Lung (tissue), 12 donors: Measurements from ENCODE around the gene PDK2. TPM values are rescaled to one million over a fixed set of nuclear protein-coding genes. Genes with fewer than 3 reads are reported as not detected.
A peak's percentile ranks its signal among the peaks of the same experiment; 100 is the strongest.

Source experiments
- ATAC-seq: fragments of 200-7000 bp; cut with Tn5 transposase; one replicate; pipeline ENCODE4 v1.9.1; 2020; ENCODE audit warnings: moderate number of reproducible peaks; ENCODE audit not compliant: insufficient read depth, low FRiP score
- DNase-seq, 3 donors: peaks; one replicate each; pipeline ENCODE4 v3.0.0-alpha.2; 2013 to 2017
- H3K27ac ChIP-seq, 2 donors: one replicate each; pipeline ENCODE4 v1.5.1; 2013; ENCODE audit warnings: mild to moderate bottlenecking in 2 of 2, moderate library complexity in 2 of 2, control low read depth in 1 of 2, inconsistent platforms in 1 of 2, low read depth in 1 of 2, low read length in 1 of 2
- H3K27me3 ChIP-seq, 3 donors: one replicate each; pipeline ENCODE4 v1.5.1; 2013; ENCODE audit warnings: low read length in 2 of 3; ENCODE audit not compliant: control insufficient read depth in 3 of 3, insufficient read depth in 3 of 3
- H3K36me3 ChIP-seq, 4 donors: one replicate each; pipeline ENCODE4 v1.5.1; 2013; ENCODE audit warnings: low read length in 4 of 4, mild to moderate bottlenecking in 1 of 4, moderate library complexity in 1 of 4; ENCODE audit not compliant: control insufficient read depth in 4 of 4, insufficient read depth in 4 of 4
- H3K4me1 ChIP-seq, 5 donors: one replicate each; pipeline ENCODE4 v1.5.1; 2013; ENCODE audit warnings: low read length in 5 of 5, mild to moderate bottlenecking in 2 of 5, moderate library complexity in 1 of 5; ENCODE audit not compliant: control insufficient read depth in 5 of 5, insufficient read depth in 5 of 5
- H3K4me3 ChIP-seq: one replicate; pipeline ENCODE4 v1.5.1; 2013; ENCODE audit warnings: mild to moderate bottlenecking, control low read depth, moderate library complexity
- H3K9ac ChIP-seq, 2 donors: one replicate each; pipeline ENCODE4 v1.5.1; 2013; ENCODE audit warnings: low read length in 2 of 2, control low read depth in 1 of 2; ENCODE audit not compliant: insufficient read depth in 1 of 2
- H3K9me3 ChIP-seq, 4 donors: one replicate each; pipeline ENCODE4 v1.5.1; 2013; ENCODE audit warnings: low read length in 3 of 4, mild to moderate bottlenecking in 1 of 4, moderate library complexity in 1 of 4; ENCODE audit not compliant: control insufficient read depth in 4 of 4, insufficient read depth in 3 of 4
- WGBS, 2 donors: extraction: QIAGEN DNeasy Blood & Tissue Kit; methylation state at CpG; one replicate each; pipeline ENCODE4 v1.1.7; 2013; 5-methylcytosine and 5-hydroxymethylcytosine counted together
- polyA plus RNA-seq, 2 donors: library from polyadenylated mRNA; stranded (reverse); fragments of 200-250 nt; gene quantifications; one replicate each; pipeline ENCODE4 v1.2.1, GENCODE V29; 2013
- total RNA-seq, 2 donors: library from RNA; depleted of rRNA in 1 of 2; stranded (reverse); fragments of >200 nt in 1 of 2; gene quantifications; one replicate each; pipeline ENCODE4 v1.2.1, GENCODE V29; 2014 to 2021
- TF ChIP-seq, protein P1 (sequence below): IDR thresholded peaks from 2 replicates; pipeline ENCODE4 v1.5.1; 2012; ENCODE audit warnings: mild to moderate bottlenecking; ENCODE audit errors: control extremely low read depth, extremely low read depth
- donor health status: control.
- donor health status: control.
- donor health status: Bipolar disorder and iron deficiency.
- donor health status: healthy.
- donor health status: DM: yes; HTN: yes; CAD: no.

Gene PDK2
- total and polyA plus RNA-seq, 4 donors: 10.0 to 27.8 (median 19.4) TPM

DNA sequence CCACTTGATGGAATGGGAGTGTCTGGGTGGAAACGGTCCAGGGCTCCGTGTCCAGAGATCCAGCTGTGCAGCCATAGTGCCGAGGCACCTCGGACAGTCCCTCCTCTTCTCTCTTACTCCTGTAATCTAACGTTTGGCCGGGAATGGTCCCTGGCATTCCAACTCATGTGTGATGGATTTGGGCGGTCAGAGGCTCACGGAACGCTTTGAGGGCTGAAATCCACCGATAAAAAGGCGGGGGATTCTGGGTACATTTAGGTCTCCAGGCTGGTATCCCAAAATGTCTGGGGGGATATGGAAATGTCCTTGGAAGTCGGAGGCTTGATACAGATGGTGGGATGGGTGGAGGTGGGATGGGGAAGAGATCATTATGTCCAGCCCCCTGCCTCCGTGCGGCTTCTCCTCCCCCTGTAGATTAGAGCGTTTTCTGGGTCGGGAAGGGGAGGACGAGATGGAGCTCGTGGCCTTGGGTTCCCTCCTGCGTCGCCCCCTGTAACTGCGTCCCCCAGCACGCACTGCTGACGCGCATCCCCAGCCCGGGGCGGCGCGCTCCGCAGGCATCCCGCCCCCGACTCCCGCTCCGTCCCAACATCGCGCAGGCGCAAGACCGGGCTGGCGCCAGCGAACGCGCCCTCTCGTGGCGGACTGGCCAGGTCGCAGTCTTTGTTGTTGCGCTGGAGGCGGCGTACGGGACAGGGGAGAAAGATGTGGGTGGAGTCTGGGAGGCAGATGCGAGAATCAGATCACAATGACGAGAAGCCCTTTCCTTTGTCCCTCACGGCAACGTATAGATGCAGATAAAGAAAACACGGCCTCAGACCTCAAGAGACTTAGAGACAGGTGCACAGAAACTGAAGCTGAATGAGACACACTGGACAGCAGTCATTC is 66.1 kb downstream of the PDK2 start:
- DNase-seq: peak; percentile 96 to 98 (median 97)
- H3K36me3 ChIP-seq: no peaks in the 10 kb centered on the region

More for the DNA sequence above, 66.1 kb downstream of the PDK2 start:
- H3K9ac ChIP-seq: peak overlapping the region in 1 of 2 donors; percentile 61
- H3K9me3 ChIP-seq: no peaks in the 10 kb centered on the region
- ATAC-seq: peak; percentile 98
- H3K4me3 ChIP-seq: peak overlapping the region; percentile 56
- 1% methylated on average over 46 to 53 of the region's 53 CpGs for WGBS, 2 donors
- TF ChIP-seq, protein P1, sequence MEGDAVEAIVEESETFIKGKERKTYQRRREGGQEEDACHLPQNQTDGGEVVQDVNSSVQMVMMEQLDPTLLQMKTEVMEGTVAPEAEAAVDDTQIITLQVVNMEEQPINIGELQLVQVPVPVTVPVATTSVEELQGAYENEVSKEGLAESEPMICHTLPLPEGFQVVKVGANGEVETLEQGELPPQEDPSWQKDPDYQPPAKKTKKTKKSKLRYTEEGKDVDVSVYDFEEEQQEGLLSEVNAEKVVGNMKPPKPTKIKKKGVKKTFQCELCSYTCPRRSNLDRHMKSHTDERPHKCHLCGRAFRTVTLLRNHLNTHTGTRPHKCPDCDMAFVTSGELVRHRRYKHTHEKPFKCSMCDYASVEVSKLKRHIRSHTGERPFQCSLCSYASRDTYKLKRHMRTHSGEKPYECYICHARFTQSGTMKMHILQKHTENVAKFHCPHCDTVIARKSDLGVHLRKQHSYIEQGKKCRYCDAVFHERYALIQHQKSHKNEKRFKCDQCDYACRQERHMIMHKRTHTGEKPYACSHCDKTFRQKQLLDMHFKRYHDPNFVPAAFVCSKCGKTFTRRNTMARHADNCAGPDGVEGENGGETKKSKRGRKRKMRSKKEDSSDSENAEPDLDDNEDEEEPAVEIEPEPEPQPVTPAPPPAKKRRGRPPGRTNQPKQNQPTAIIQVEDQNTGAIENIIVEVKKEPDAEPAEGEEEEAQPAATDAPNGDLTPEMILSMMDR: peak; percentile 94
- H3K4me1 ChIP-seq: peaks cover 0 to 9% (median 0%) of the 10 kb centered on the region in 5 donors
- H3K27me3 ChIP-seq: no peaks in the 10 kb centered on the region
- H3K27ac ChIP-seq: peak overlapping the region; percentile 24 to 63

Other genes starting within 250 kb of the PDK2 start
- not detected for gene TAC4, start 247.3 kb upstream of the PDK2 start, total RNA-seq
- gene TAC4, start 247.3 kb upstream of the PDK2 start, polyA plus RNA-seq: not detected
- 1 to 10 TPM in 1 of 2 donors, under 1 TPM in 1; 0.51 to 2.2 TPM for gene DLX4, start 126.2 kb upstream of the PDK2 start, total RNA-seq
- gene DLX4, start 126.2 kb upstream of the PDK2 start, polyA plus RNA-seq: under 1 TPM; 0.45 to 0.93 TPM
- 1 to 10 TPM in 1 of 2 donors, under 1 TPM in 1; 0.52 to 1.3 TPM for gene DLX3, start 100.1 kb upstream of the PDK2 start, total RNA-seq
- under 1 TPM; 0.17 to 0.77 TPM for gene DLX3, start 100.1 kb upstream of the PDK2 start, polyA plus RNA-seq
- 100 to 1,000 TPM; 142 to 204 TPM for gene ITGA3, start 39.2 kb upstream of the PDK2 start, total RNA-seq
- 100 to 1,000 TPM in 1 of 2 donors, 10 to 100 TPM in 1; 83.9 to 123 TPM for gene ITGA3, start 39.2 kb upstream of the PDK2 start, polyA plus RNA-seq
- gene SAMD14, start 34.8 kb downstream of the PDK2 start, total RNA-seq: 1 to 10 TPM; 3.3 to 4.4 TPM
- gene SAMD14, start 34.8 kb downstream of the PDK2 start, polyA plus RNA-seq: 1 to 10 TPM; 3.9 to 6.2 TPM
- 10 to 100 TPM; 31.7 to 77.4 TPM for gene PPP1R9B, start 55.3 kb downstream of the PDK2 start, total RNA-seq
- 10 to 100 TPM; 38.1 to 61.5 TPM for gene PPP1R9B, start 55.3 kb downstream of the PDK2 start, polyA plus RNA-seq
- 10 to 100 TPM in 1 of 2 donors, 1 to 10 TPM in 1; 5.0 to 18.2 TPM for gene SGCA, start 70.7 kb downstream of the PDK2 start, total RNA-seq
- gene SGCA, start 70.7 kb downstream of the PDK2 start, polyA plus RNA-seq: 10 to 100 TPM in 1 of 2 donors, 1 to 10 TPM in 1; 9.7 to 19.4 TPM
- 1,000 to 10,000 TPM in 1 of 2 donors, 100 to 1,000 TPM in 1; 443 to 1,330 TPM for gene COL1A1, start 106.3 kb downstream of the PDK2 start, total RNA-seq
- 100 to 1,000 TPM in 1 of 2 donors, 10 to 100 TPM in 1; 30.5 to 122 TPM for gene COL1A1, start 106.3 kb downstream of the PDK2 start, polyA plus RNA-seq
- 1 to 10 TPM in 1 of 2 donors, under 1 TPM in 1; 0.63 to 8.0 TPM for gene TMEM92, start 179.1 kb downstream of the PDK2 start, total RNA-seq
- 1 to 10 TPM; 5.6 to 6.2 TPM for gene TMEM92, start 179.1 kb downstream of the PDK2 start, polyA plus RNA-seq